Measurements from ENCODE around the gene CSMD2. TPM values are rescaled to one million over a fixed set of nuclear protein-coding genes. Genes with fewer than 3 reads are reported as not detected.

The CSMD2 gene
- total RNA-seq, 6 experiments from 2014 or later, result under 0.01 to 0.19 (median 0.09) TPM; not detected in 1

- DNase-seq (no peak), ATAC-seq (no peak)
- H3K36me3 ChIP-seq, result no peaks in the 10 kb centered on the region
- TF ChIP-seq POLR2A (IDR thresholded peaks at IDR 0.05) (no peak), CTCF (IDR thresholded peaks at IDR 0.05) (no peak)
- H3K4me3 ChIP-seq, result no peak overlapping the region
- intact Hi-C loops (cut with DNase I), result no loop called here
- no peaks in the 10 kb centered on the region for H3K9me3 ChIP-seq
- WGBS (ENCODE audit: insufficient coverage, low coverage, low lambda C conversion rate, missing lambda C conversion rate), result 47% methylated on average over 8 of the region's 8 CpGs
- no peak overlapping the region for H3K27ac ChIP-seq
- no peaks in the 10 kb centered on the region for H3K4me1 ChIP-seq
- H3K27me3 ChIP-seq, result no peaks in the 10 kb centered on the region
Measured at GRCh38 chr1:33740040-33740744, 424.8 kb downstream of the CSMD2 start.

GRCh38 chr1:33738976-33739375 is 426.1 kb downstream of the CSMD2 start:
- ATAC-seq, result no peak
- Histone ChIP-seq H3K4me1 (no peaks in the 10 kb centered on the region), H3K27ac (no peak overlapping the region), H3K4me3 (no peak overlapping the region), H3K27me3 (no peaks in the 10 kb centered on the region), H3K9me3 (no peaks in the 10 kb centered on the region), H3K36me3 (no peaks in the 10 kb centered on the region)
- no peak for DNase-seq
- intact Hi-C loops (cut with DNase I), result loop anchor here in 1 of 2 donors (5.0 kb wide), 1 partner anchor 273 kb away; no protein-coding TSS in a partner anchor
- no peak for TF ChIP-seq POLR2A (IDR thresholded peaks at IDR 0.05)
- TF ChIP-seq CTCF (IDR thresholded peaks at IDR 0.05), result no peak
- 86% methylated on average over 5 of the region's 12 CpGs for WGBS (ENCODE audit: insufficient coverage, low coverage, low lambda C conversion rate, missing lambda C conversion rate)

- Histone ChIP-seq H3K4me3 (no peak overlapping the region), H3K36me3 (no peaks in the 10 kb centered on the region), H3K27ac (no peak overlapping the region), H3K27me3 (no peaks in the 10 kb centered on the region), H3K9me3 (no peaks in the 10 kb centered on the region), H3K4me1 (no peaks in the 10 kb centered on the region)
- TF ChIP-seq CTCF (IDR thresholded peaks at IDR 0.05) (no peak), POLR2A (IDR thresholded peaks at IDR 0.05) (no peak)
- 53% methylated on average over 7 of the region's 9 CpGs for WGBS (ENCODE audit: insufficient coverage, low coverage, low lambda C conversion rate, missing lambda C conversion rate)
- no peak for ATAC-seq
- intact Hi-C loops (cut with DNase I), result loop anchor here in 1 of 2 donors (5.0 kb wide), 1 partner anchor 274 kb away; no protein-coding TSS in a partner anchor
- DNase-seq, result no peak
Measured at GRCh38 chr1:33738536-33738935, 426.5 kb downstream of the CSMD2 start.

GRCh38 chr1:33736496-33736895 is 428.5 kb downstream of the CSMD2 start:
- intact Hi-C loops (cut with DNase I), result loop anchor here in 1 of 2 donors (5.0 kb wide), 1 partner anchor 276 kb away; no protein-coding TSS in a partner anchor
- H3K27me3 ChIP-seq, result no peaks in the 10 kb centered on the region

More at GRCh38 chr1:33736496-33736895, 428.5 kb downstream of the CSMD2 start:
- Histone ChIP-seq H3K27ac (no peak overlapping the region), H3K9me3 (no peaks in the 10 kb centered on the region), H3K4me1 (no peaks in the 10 kb centered on the region), H3K4me3 (no peak overlapping the region), H3K36me3 (no peaks in the 10 kb centered on the region)
- TF ChIP-seq POLR2A (IDR thresholded peaks at IDR 0.05) (no peak), CTCF (IDR thresholded peaks at IDR 0.05) (no peak)
- DNase-seq (no peak), ATAC-seq (no peak)
- whole genome bisulfite sequencing (ENCODE audit: insufficient coverage, low coverage, low lambda C conversion rate, missing lambda C conversion rate), result 83% methylated on average over 1 of the region's 1 CpG
